ENCODE data around the gene HINT1.

- TF ChIP-seq CTCF (conservative IDR thresholded peaks at IDR 0.05; ENCODE audit: low read length) (no peak), EZH2phosphoT487 (IDR thresholded peaks at IDR 0.05; ENCODE audit: borderline replicate concordance) (no peak)
Measured at GRCh38 chr5:131165119-131165727, at the start of gene HINT1.
